IMR-90 (cell line): ENCODE results near the gene CDC42EP3. TPM values are rescaled to one million over a fixed set of nuclear protein-coding genes. Genes with fewer than 3 reads are reported as not detected.
A peak's percentile ranks its signal among the peaks of the same experiment; 100 is the strongest.

Source experiments
- ATAC-seq: fragments of 200-7000 bp; cut with Tn5 transposase; 2 replicates; pipeline ENCODE4 v1.9.1; 2020; ENCODE audit warnings: low read depth, mild to moderate bottlenecking, moderate library complexity
- BruUV-seq: library from RNA; stranded (reverse); fragments of 400-500 nt; replicated peaks from 2 replicates; lab custom pipeline; 2021; lab: Mats Ljungman, UMichigan
- CTCF ChIA-PET: fragments of 300-600 bp; formaldehyde crosslinking; extraction: SDS; loops from one replicate; lab custom pipeline; 2021; ENCODE audit warnings: antibody characterized with exemption; lab: Yijun Ruan, JAX
- POLR2A ChIA-PET: fragments of 300-600 bp; sonication (Branson Sonifier 250); formaldehyde crosslinking; loops from one replicate; lab custom pipeline; 2022; ENCODE audit warnings: antibody characterized with exemption; ENCODE audit not compliant: unreplicated experiment; lab: Charles Lee
- DNase-seq: peaks from one replicate; pipeline ENCODE4 v3.0.0; 2013
- H2AFZ ChIP-seq: replicated peaks from 2 replicates; pipeline ENCODE3; 2013; ENCODE audit warnings: low read length, mild to moderate bottlenecking; ENCODE audit not compliant: poor library complexity
- H2AK5ac ChIP-seq: 2 replicates; pipeline ENCODE4 v1.6.1; 2013; ENCODE audit warnings: low read depth, low read length, inconsistent platforms
- H2AK9ac ChIP-seq: replicated peaks from 2 replicates; pipeline ENCODE3; 2013; ENCODE audit warnings: mild to moderate bottlenecking, low read depth, low read length, moderate library complexity; ENCODE audit not compliant: poor library complexity
- H2BK120ac ChIP-seq: 2 replicates; pipeline ENCODE4 v1.6.1; 2013; ENCODE audit warnings: low read depth, low read length, inconsistent platforms
- H2BK15ac ChIP-seq: 3 replicates; pipeline ENCODE4 v1.6.1; 2013; ENCODE audit warnings: low read depth, low read length, inconsistent platforms
- H2BK20ac ChIP-seq: 2 replicates; pipeline ENCODE4 v1.6.1; 2013; ENCODE audit warnings: low read depth, mild to moderate bottlenecking, inconsistent platforms, low read length, moderate library complexity
- H2BK5ac ChIP-seq: 2 replicates; pipeline ENCODE4 v1.6.1; 2013; ENCODE audit warnings: mild to moderate bottlenecking, low read depth, low read length, inconsistent platforms; ENCODE audit not compliant: poor library complexity, severe bottlenecking
- H3K14ac ChIP-seq: replicated peaks from 2 replicates; pipeline ENCODE4 v1.6.1; 2013; ENCODE audit warnings: low read depth, low read length, inconsistent platforms
- H3K18ac ChIP-seq: 2 replicates; pipeline ENCODE4 v1.6.1; 2013; ENCODE audit warnings: low read depth, low read length, control low read depth
- H3K23ac ChIP-seq: 2 replicates; pipeline ENCODE4 v1.6.1; 2013; ENCODE audit warnings: low read depth, low read length, inconsistent platforms
- H3K27ac ChIP-seq: 2 replicates; pipeline ENCODE4 v1.5.1; 2013; ENCODE audit warnings: mild to moderate bottlenecking, control low read depth, low read length; ENCODE audit not compliant: insufficient read depth
- H3K27me3 ChIP-seq: 2 replicates; pipeline ENCODE4 v1.6.1; 2013; ENCODE audit warnings: low read length; ENCODE audit not compliant: control insufficient read depth, insufficient read depth
- H3K36me3 ChIP-seq: 2 replicates; pipeline ENCODE4 v1.6.1; 2013; ENCODE audit warnings: low read length, mixed read lengths; ENCODE audit not compliant: control insufficient read depth, insufficient read depth
- H3K4ac ChIP-seq: 2 replicates; pipeline ENCODE4 v1.6.1; 2013; ENCODE audit warnings: low read depth, low read length, inconsistent platforms
- H3K4me1 ChIP-seq: 2 replicates; pipeline ENCODE4 v1.6.1; 2013; ENCODE audit warnings: low read length, mixed read lengths; ENCODE audit not compliant: control insufficient read depth, insufficient read depth
- H3K4me2 ChIP-seq: 2 replicates; pipeline ENCODE4 v1.6.1; 2013; ENCODE audit warnings: low read depth, mild to moderate bottlenecking, control low read depth, low read length, moderate library complexity
- H3K4me3 ChIP-seq: 2 replicates; pipeline ENCODE4 v1.5.1; 2013; ENCODE audit warnings: low read depth, mild to moderate bottlenecking, control low read depth, low read length, moderate library complexity; ENCODE audit not compliant: insufficient read depth
- H3K56ac ChIP-seq: 2 replicates; pipeline ENCODE4 v1.6.1; 2013; ENCODE audit warnings: low read length, inconsistent platforms; ENCODE audit not compliant: insufficient read depth; ENCODE audit errors: extremely low read depth
- H3K79me1 ChIP-seq, 2 experiments: 2 replicates each; pipeline ENCODE4 v1.6.1; 2013; ENCODE audit warnings: low read length in 2 of 2, inconsistent platforms in 1 of 2, low read depth in 1 of 2
- H3K9ac ChIP-seq: 2 replicates; pipeline ENCODE4 v1.6.1; 2013; ENCODE audit warnings: low read depth, low read length, control low read depth
- H3K9me1 ChIP-seq: 2 replicates; pipeline ENCODE4 v1.6.1; 2013; ENCODE audit warnings: low read length, inconsistent platforms; ENCODE audit not compliant: insufficient read depth
- H3K9me3 ChIP-seq: 2 replicates; pipeline ENCODE4 v1.6.1; 2013; ENCODE audit warnings: low read length; ENCODE audit not compliant: control insufficient read depth, insufficient read depth
- H4K20me1 ChIP-seq: 2 replicates; pipeline ENCODE4 v1.6.1; 2013; ENCODE audit warnings: low read length, inconsistent platforms; ENCODE audit not compliant: insufficient read depth
- H4K5ac ChIP-seq: 2 replicates; pipeline ENCODE4 v1.6.1; 2013; ENCODE audit warnings: mild to moderate bottlenecking, low read depth, low read length, control low read depth
- H4K8ac ChIP-seq, 2 experiments: 2 replicates each; pipeline ENCODE4 v1.6.1; 2013; ENCODE audit warnings: low read depth in 2 of 2, low read length in 2 of 2, control low read depth in 1 of 2, inconsistent platforms in 1 of 2
- H4K91ac ChIP-seq: 2 replicates; pipeline ENCODE4 v1.6.1; 2013; ENCODE audit warnings: low read depth, low read length, inconsistent platforms; ENCODE audit not compliant: insufficient read depth
- BHLHE40 ChIP-seq: fragments of 150-350 bp; IDR thresholded peaks from 2 replicates; pipeline ENCODE4 v1.6.1; 2016; ENCODE audit warnings: mild to moderate bottlenecking, low read depth, low read length
- CEBPB ChIP-seq: IDR thresholded peaks from 2 replicates; pipeline ENCODE4 v1.6.1; 2012; ENCODE audit warnings: low read depth, low read length, improper control_type of control experiment
- CHD1 ChIP-seq: IDR thresholded peaks from 2 replicates; pipeline ENCODE4 v1.6.1; 2012; ENCODE audit warnings: low read depth, low read length, improper control_type of control experiment
- CTCF ChIP-seq: conservative IDR thresholded peaks from 2 replicates; pipeline ENCODE4 v1.5.1; 2012; ENCODE audit warnings: mild to moderate bottlenecking, low read depth, low read length, improper control_type of control experiment
- FOS ChIP-seq: fragments of 150-350 bp; IDR thresholded peaks from 2 replicates; pipeline ENCODE4 v1.6.1; 2016; ENCODE audit warnings: low read depth, low read length
- MAFK ChIP-seq: IDR thresholded peaks from 2 replicates; pipeline ENCODE4 v1.6.1; 2012; ENCODE audit warnings: low read depth, low read length, improper control_type of control experiment
- NFE2L2 ChIP-seq: fragments of 150-350 bp; IDR thresholded peaks from 2 replicates; pipeline ENCODE4 v1.6.1; 2016; ENCODE audit warnings: low read depth, mild to moderate bottlenecking, low read length
- POLR2A ChIP-seq: IDR thresholded peaks from 2 replicates; pipeline ENCODE4 v1.6.1; 2012; ENCODE audit warnings: mild to moderate bottlenecking, low read depth, low read length
- RAD21 ChIP-seq: IDR thresholded peaks from 2 replicates; pipeline ENCODE4 v1.6.1; 2012; ENCODE audit warnings: low read length, improper control_type of control experiment
- RCOR1 ChIP-seq: IDR thresholded peaks from 2 replicates; pipeline ENCODE4 v1.6.1; 2012; ENCODE audit warnings: mild to moderate bottlenecking, low read length, improper control_type of control experiment; ENCODE audit not compliant: insufficient replicate concordance
- RFX5 ChIP-seq: IDR thresholded peaks from 2 replicates; pipeline ENCODE4 v1.8.0; 2012; ENCODE audit warnings: low read depth, mild to moderate bottlenecking, low read length, moderate library complexity
- SMC3 ChIP-seq: fragments of 150-350 bp; IDR thresholded peaks from 2 replicates; pipeline ENCODE4 v1.6.1; 2016; ENCODE audit warnings: low read depth, mild to moderate bottlenecking, antibody characterized with exemption, low read length, moderate library complexity
- USF2 ChIP-seq: fragments of 150-350 bp; IDR thresholded peaks from 2 replicates; pipeline ENCODE4 v1.6.1; 2017; ENCODE audit warnings: mild to moderate bottlenecking, antibody characterized with exemption, low read length, low read depth
- WGBS, 2 experiments: methylation state at CpG; one replicate each; pipeline versions ENCODE4 v1.1.5 to v1.1.7; 2013; ENCODE audit warnings: missing lambda C conversion rate in 2 of 2; ENCODE audit not compliant: insufficient read length in 1 of 2; ENCODE audit errors: extremely low coverage in 2 of 2; 5-methylcytosine and 5-hydroxymethylcytosine counted together
- dilution Hi-C: fragments of 300-500 bp; cut with HindIII; formaldehyde crosslinking; loops from one replicate; pipeline ENCODE4 v1.14.3; 2018; ENCODE audit warnings: low sequenced_read_pairs; ENCODE audit not compliant: unreplicated experiment
- in situ Hi-C: fragments of 300-500 bp; cut with MboI; formaldehyde crosslinking; loops from 3 replicates; pipeline ENCODE4 v1.14.3; 2019; ENCODE audit warnings: low sequenced_read_pairs, inconsistent platforms, mixed read lengths
- intact Hi-C: fragments of 100-400 bp; cut with micrococcal nuclease; formaldehyde crosslinking; loops from 2 replicates; pipeline ENCODE4 v1.10.0; 2022
- polyA plus RNA-seq, 3 experiments: library from polyadenylated mRNA; depleted of rRNA; stranded (reverse); fragments of >200 nt; gene quantifications; 2 replicates each; pipeline ENCODE4 v1.2.3, GENCODE V29; 2012; ENCODE audit warnings: low replicate concordance in 1 of 3
- total RNA-seq: library from RNA; depleted of rRNA; stranded (reverse); fragments of >200 nt; gene quantifications from 2 replicates; pipeline ENCODE4 v1.2.3, GENCODE V29; 2012

CDC42EP3 gene
- total and polyA plus RNA-seq, 2 of the 4 experiments (the other 2 are of a cell fraction), result 167 to 193 TPM

- Histone ChIP-seq H3K27me3 (no peaks in the 10 kb centered on the region), H3K23ac (no peak overlapping the region), H3K9me1 (peaks cover 11% of the 10 kb centered on the region), H2AK5ac (no peak overlapping the region), H2BK120ac (no peak overlapping the region), H3K36me3 (no peaks in the 10 kb centered on the region), H2AK9ac (no peak overlapping the region), H4K20me1 (no peaks in the 10 kb centered on the region), H3K14ac (no peak overlapping the region), H4K5ac (no peak overlapping the region), H4K91ac (no peak overlapping the region), H3K79me1 (peaks cover 3 to 15% of the 10 kb centered on the region in 2 experiments; a peak in 1 of 4 replicates), H4K8ac (no peak overlapping the region), H3K9me3 (no peaks in the 10 kb centered on the region), H3K4me3 (no peak overlapping the region), H3K56ac (no peak overlapping the region), H3K4ac (no peak overlapping the region), H2AFZ (no peak overlapping the region), H3K9ac (no peak overlapping the region), H2BK15ac (no peak overlapping the region), H3K27ac (no peak overlapping the region), H2BK20ac (no peak overlapping the region), H3K18ac (peak overlapping the region; percentile 46; the same call in 1 of the 2 replicates), H2BK5ac (no peak overlapping the region), H3K4me1 (peaks cover 19% of the 10 kb centered on the region), H3K4me2 (no peak overlapping the region)
- intact Hi-C loops (no loop called here), dilution Hi-C loops (no loop called here), in situ Hi-C loops (no loop called here)
- TF ChIP-seq BHLHE40 (no peak), CTCF (no peak), RCOR1 (no peak), CHD1 (no peak), NFE2L2 (no peak), RAD21 (no peak), USF2 (no peak), SMC3 (no peak), MAFK (no peak), FOS (no peak), CEBPB (no peak), POLR2A (no peak), RFX5 (no peak)
- CTCF ChIA-PET, result no interaction called here
- no TSS peak for BruUV-seq
- WGBS, 2 experiments, result 71% methylated on average over 2 of the region's 4 CpGs; no CpG with 5 or more reads in 1 of the 2 experiments
- ATAC-seq (no peak), DNase-seq (no peak)
- POLR2A ChIA-PET, result no interaction called here
These were observed 39.7 kb downstream of the CDC42EP3 start for GRCh38 chr2:37631698-37632097.
